GM04503 (cell line): ENCODE data around the gene SH3PXD2A.
"Not testable (repeated sequence)": the region's sequence is repeated elsewhere in the genome, so short reads cannot be mapped to it uniquely, and the experiment has no call there.

Experiments
- DNase-seq: peaks from one replicate; pipeline ENCODE4 v3.0.0-alpha.2; 2012; ENCODE audit warnings: low read depth

Gene SH3PXD2A

DNA sequence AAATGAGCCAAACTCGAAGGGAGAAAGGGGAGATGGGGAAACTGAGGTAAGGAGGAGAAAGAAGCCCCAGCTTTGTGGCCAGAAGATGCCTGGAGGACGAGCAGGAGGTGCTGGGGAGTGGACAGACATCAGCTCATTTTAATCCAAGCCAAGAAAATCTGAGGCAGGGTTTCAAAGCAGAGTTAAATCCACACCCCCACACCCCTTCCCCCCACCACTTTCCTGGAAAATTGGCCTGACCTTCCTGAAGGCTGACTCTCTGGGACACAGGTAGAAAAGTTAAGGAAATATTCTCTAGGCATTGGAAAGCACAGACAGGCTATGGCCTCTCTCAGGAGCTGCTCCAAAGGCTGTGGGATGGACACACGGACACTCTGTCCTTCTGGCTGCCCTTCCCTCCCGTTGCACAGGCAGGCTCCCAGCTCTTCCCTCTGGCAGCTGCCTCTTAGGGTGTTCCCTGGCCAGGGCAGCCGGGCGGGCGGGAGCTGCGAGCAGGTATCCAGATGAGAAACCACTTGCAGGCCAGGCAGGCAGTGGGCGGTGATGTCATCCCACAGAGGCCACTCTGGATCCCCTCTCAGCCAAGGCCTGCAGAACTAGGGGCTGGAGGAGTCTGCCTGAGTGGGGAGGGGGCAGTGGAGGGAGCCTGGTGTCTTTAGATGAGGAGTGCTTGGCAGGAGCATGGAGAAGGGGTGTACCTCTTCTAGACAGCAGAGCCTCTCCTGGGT, 190.1 kb downstream of the SH3PXD2A start:
- no peak for DNase-seq

GRCh38 chr10:103663802-103664201, 191.6 kb downstream of the SH3PXD2A start:
- no peak for DNase-seq

GRCh38 chr10:103663236-103663635, 192.1 kb downstream of the SH3PXD2A start:
- no peak for DNase-seq

DNA sequence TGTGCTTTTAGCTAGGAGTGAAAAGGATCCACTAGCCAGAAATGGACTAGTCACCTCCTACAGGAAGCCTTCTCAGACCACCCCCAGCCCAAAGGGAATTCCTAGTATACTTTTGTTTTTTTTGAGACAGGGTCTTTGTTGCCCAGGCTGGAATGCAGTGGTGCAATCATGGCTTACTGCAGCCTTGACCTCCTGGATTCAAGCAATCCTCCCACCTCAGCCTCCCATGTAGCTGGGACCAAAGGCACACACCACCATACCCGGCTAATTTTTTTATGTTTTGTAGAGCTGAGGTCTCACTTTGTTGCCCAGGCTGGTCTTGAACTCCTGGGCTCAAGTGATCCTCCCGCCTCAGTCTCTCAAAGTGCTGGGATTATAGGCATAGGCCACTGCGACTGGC, 192.7 kb downstream of the SH3PXD2A start:
- DNase-seq = not testable (repeated sequence)

DNA sequence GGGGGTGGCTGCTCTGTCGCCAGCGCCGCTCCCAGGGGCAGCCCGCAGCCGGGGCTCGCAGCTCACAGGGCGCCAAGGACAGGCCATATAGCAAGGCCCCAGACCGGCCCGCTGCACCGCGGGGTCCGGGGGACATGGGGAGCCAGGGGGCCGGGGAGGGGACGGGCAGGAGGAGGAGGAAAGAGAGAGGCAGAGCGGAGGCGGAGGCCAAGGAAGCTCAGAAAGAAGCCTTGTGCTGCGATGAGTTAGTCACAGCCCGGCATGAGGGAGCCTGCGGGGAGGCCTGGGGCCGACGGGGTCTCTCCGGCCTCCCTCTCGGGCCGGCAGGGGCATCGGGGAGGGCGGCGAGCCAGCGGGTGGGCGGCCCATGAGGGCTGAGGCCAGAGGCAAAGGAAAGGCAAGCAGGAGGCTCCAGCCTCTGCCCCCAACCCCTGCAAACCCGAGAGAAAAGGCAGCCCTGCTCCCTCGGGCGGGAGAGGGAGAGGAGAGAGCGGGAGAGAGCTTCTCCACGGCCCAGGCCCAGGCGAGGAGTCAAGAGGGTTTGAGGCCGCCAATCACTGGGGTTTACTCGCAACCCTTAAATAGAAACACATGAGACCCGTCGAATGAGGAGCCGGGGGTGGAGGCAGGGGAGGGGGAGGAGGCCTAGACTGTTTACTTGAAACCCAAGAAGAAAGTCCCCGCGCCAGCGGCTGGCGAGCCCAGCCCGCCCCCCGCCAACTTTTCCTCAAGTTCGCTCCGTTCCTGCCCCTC, 194.0 kb downstream of the SH3PXD2A start:
- DNase-seq = no peak

DNA sequence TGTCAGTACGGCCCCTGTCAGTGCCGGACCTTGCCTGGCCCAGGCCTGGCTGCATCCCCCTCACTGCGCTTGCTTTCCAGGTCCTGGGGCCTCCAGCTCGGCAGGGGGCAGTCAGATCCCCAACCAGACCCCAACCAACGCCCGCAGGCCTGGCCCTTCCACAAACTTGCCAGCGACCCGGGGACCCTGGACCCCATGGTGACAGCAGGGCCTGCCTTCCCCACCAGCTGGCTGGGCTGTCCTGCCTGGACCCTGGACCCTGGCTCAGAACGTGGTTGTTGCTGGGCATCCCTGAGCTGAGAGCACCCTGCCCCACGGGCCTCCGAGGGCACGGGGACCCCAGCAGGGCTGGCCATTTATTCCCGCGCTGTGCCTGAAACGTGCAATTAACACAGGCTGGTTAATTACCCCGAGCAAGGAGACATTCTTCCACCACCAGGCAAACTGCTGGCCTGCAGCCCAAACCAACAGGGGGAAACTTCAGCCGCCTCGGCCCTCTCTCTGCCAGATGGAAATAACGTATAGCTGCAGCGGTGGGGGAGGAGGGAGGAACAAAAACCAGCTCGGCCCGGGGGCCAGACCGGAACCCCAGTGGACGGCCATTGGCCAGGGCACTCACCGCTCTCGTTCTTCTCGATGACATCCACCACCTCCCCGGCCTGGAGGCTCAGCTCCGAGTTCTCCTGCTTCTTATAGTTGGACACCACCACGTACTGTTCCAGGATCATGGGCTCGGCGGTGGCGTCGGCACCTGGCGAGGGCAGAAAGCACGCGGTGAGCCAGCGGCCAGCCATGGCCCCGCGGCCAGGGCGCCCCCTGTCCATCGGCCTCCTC, 194.8 kb downstream of the SH3PXD2A start:
- no peak for DNase-seq

DNA sequence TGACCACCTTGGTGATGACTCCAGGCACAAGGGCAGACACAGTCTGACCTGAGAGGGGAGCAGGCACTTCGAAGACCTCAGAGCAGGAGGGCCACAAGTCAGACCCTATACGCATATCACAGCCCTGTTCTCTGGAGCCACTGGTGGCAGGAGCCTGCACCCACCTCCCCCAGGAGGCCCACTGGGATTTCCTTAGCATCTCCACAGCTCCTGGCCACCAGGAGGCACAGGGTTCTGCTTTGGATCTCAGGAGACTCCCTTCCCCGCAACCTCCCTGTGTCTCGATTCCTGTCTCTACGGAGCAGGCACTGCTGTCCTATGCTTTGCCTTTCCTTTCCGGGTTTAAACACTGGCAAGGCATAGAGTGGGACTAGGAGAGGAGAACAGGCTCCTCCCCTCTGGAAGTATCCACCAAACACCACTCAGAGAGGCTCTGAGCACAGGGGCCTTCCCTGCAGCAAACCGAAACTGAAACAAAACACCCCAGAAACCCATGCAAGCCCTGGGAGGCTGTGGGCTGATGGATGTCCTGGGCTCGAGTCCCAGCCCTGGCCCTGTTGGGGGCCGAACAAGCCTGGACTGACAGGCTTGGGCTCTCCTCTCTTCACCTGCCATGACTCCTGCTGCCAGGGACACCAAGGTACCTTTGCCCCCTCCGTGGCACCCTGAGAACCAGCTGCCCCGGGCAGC, 195.6 kb downstream of the SH3PXD2A start:
- peak; percentile 85 for DNase-seq

DNA sequence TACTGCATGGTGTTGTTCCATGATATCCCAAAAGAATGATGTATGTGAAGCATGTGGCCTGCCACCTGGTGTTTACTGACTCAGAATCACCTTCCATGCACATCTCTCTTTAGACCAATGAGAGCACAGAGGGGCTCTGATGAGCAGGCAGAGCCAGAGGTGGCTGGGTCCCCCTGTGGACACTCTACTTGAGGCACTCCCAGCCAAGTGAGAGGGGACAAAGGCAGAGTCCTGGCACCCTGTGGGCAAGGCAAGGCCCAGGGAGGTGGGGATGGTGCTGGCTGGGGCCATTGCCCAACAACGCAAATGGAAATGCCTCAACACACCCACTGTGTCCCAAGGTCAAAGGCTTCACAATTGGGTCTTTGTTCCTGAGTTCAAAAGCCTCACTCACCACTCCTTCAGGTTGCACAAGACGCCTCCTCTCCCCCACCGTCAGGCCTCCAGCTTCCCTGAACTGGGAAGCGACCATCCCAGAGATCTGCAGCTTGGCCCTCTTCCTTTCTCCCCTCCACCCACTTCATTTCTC, 197.3 kb downstream of the SH3PXD2A start:
- no peak for DNase-seq

GRCh38 chr10:103657061-103657591, 198.2 kb downstream of the SH3PXD2A start:
- no peak for DNase-seq

DNA sequence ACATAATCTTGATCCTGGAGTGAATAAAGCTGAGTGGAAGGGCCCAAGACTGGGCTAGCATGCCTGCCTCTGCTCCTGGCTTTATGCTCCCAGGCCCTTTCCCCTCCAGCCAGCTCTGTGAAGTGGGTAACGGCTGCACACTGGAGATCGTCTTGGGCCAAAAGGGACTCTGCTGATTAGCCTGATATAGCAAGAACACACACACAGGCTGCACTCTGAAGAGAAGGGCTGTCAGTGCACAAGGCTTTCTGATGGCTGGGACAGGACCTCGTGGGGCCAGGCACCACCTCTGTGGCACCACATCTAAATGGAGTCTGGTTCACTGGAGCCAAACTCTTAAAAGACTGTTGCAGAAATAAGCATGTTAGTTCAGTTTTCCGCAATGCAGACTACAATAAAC, 200.5 kb downstream of the SH3PXD2A start:
- DNase-seq = no peak

DNA sequence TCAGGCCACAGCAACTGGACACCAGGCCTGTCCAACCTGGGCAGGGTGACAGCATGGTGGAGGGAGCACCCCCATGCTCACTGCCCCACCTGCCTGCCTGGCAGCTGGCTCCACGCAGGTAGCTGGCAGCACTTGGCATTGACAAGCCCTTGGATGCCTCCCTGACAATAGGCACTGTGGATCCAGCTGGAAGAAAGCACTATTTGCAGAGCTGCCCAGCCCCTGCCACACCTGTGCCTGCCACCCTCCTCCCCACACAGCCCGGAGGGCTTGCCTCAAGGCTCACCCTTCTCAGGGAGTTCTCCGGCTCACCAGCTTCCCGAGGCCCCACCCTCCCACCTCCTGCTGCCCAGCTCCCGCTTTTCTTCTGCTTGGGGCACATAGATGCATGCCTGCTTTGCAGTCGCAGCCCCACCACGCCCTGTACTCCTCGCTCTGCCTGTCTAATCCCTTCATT, 201.8 kb downstream of the SH3PXD2A start:
- DNase-seq = no peak

DNA sequence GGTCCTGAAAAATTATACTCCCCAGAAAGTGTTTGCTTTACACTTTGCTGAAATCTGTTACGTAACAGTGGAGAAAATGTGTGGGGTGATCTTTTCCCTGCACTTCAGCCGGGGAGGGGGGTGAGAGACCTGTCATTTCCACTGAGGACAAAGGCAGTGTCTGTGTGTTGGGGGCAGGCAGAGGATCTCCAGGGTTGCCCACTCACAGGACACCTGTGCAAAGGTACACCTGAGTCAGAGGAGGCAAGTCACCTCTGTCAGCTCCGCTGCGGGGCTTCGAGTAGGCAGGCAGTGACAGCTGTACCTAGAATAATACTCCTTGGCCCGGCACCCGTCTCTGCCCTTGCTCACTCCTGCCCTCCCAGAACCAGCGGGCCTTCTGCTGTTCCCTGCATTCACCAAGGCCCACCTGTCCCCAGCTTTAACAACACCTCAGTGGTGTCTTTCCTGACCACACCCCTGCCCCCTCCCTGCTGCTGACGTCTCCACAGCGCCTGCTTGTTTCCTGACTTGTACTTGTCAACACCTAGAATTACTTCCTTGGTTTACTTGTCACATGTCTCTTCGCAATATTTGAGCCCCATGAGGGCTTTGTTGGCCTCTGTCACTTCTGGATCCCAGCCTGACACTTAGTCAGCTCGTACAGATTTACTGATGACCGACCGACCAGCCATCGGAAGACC, 202.6 kb downstream of the SH3PXD2A start:
- DNase-seq = no peak

DNA sequence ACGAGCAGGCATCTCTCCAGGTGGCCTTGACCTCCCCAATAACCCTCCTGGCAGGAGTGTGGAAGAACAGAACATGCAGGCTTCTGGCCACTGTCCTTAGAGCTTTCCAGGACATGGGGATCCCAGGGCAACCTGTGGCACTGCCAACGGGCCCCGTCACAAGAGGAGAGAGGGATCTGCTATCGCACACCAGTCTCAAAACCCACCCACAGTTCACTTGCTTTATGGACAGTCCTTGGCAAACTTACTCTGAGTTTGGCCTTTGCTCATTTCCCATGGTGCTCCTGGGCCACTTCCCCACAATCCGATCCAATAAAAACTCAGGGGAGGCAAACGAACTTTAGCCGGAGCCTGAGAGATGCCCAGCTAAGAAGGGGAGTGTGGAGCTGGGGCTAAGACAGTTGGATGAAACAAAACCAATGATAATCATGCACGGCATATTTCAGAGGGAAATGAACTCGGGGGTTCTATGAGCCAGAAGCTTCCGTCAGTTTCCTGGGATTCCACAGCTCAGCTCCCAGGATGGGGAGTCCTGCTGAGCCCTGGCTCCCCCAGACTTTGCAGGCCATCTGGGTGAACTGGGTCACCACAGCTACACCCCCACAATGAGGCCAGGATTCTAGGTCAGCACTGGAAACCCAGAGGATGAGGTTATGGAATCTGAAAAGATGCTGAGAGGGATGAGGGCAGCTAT, 203.4 kb downstream of the SH3PXD2A start:
- DNase-seq = no peak

DNA sequence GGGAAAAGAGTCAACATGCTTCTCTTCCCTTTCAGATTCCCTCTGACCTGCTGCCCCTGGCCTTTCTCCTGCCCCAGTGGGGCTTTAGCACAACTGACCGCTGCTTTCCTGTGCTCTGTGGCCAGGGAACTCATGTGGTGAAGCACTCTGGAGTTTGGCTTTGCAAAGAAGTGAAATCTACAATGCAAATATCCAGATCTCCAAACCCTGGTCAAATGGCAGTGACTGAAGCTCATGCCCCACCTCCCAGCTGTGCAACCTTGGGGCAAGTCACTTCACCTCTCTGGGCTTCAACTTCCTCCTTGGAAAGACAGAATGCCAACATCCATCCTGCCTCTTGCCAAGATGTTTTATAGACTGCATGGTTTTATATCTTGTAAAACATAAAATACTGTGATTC, 204.0 kb downstream of the SH3PXD2A start:
- DNase-seq = no peak

GRCh38 chr10:103649654-103650423, 205.5 kb downstream of the SH3PXD2A start:
- no peak for DNase-seq

DNA sequence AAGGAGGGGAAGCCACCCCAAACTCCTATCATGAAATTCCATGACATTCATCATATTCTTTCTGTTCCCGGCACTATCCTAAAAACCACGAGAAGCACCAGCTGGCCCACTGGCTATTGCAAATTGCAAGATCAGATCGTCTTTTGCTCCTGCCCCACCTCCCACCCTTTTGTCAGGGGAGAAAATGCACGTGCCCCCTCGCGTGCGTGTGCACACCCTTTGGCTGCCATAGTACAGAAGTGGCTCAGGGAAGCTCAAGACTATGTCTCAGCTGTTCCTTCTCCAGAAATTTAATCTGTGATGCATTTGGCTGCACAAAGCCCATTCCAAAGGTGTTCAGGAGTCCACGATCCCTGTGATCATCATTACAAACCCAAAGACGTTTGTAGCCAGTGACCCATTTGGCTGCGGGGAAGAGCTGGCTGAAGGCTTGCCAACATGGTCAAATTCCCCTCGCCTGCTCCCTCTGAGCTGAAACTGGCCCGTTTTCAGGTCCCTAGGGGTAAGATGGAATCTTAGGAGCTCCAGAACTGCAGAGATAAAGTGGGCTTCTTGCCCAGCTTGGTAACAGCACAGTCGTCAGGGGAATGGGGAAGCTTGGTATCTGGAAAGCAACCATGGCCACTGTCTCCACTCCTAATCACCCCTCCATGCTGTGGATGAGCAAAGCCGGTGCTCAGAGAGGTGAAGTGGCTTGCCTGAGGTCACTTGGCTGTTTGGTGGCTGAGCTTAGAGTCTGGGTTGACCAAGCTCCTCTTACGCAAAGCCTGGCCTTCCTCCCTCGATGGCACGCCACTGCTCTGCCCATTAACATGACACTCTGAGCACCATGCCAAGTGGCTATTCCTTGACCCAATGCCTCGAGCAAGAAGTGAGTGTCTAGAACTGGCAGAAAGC, 206.5 kb downstream of the SH3PXD2A start:
- DNase-seq = peak; percentile 91

DNA sequence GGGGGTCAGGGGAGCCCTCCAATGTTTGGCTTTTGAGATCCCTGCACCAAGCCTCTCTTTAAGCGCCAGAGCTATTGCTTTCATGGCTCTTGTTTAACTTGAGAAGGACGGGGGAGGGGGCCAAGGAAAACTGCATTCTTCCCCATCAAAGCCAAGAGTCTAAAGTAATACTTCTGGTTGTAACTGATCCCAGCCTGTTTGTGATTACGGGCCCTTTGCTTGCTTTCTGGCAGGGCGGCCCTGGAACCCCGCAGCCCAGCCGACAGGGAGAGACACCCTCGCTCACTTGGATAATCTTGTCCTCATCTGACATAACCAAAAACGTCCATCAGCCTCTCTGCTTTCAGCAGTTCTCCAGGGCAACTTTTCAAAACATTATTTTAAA, 207.1 kb downstream of the SH3PXD2A start:
- DNase-seq = no peak

DNA sequence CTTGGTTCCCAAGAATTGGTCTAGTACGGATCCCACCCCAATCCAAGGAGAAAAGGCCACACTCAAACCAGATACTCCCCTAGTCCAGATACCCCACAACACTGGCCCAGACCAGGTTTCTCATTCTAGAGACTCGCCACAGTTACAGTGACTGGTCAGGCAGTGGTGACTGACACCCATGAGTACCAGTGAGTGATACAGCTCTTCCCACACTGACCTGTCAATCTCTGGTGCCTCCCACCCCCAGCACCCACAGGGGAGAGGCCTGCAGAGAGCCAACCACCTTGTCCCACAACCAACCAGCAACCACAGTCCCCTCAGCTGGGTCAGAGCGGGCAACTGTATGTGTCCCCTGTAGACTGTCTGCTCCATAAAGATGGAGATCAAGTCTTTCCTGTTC, 209.1 kb downstream of the SH3PXD2A start:
- DNase-seq = no peak
